Osteoblast (primary cell): ENCODE results near the gene FBXL17. TPM values are rescaled to one million over a fixed set of nuclear protein-coding genes. Genes with fewer than 3 reads are reported as not detected.

Source experiments
- DNase-seq: peaks from one replicate; pipeline ENCODE4 v3.0.0; 2011; ENCODE audit warnings: low spot score, mixed read lengths; ENCODE audit not compliant: insufficient read length; ENCODE audit errors: missing footprints
- H2AFZ ChIP-seq: 2 replicates; pipeline ENCODE4 v1.6.0; 2011; ENCODE audit warnings: mild to moderate bottlenecking, low read length
- H3K27ac ChIP-seq: 2 replicates; pipeline ENCODE4 v1.5.1; 2011; ENCODE audit warnings: mild to moderate bottlenecking, low read depth, low read length, moderate library complexity
- H3K27me3 ChIP-seq: 2 replicates; pipeline ENCODE4 v1.6.0; 2012; ENCODE audit warnings: mild to moderate bottlenecking, control low read depth, inconsistent platforms, low read length, moderate library complexity; ENCODE audit not compliant: insufficient read depth
- H3K36me3 ChIP-seq: 2 replicates; pipeline ENCODE4 v1.5.1; 2011; ENCODE audit warnings: mild to moderate bottlenecking, low read length, control low read depth, moderate library complexity; ENCODE audit not compliant: insufficient read depth
- H3K4me1 ChIP-seq: 2 replicates; pipeline ENCODE4 v1.5.1; 2011; ENCODE audit warnings: mild to moderate bottlenecking, low read length, control low read depth, moderate library complexity; ENCODE audit not compliant: insufficient read depth
- H3K4me2 ChIP-seq: 2 replicates; pipeline ENCODE4 v1.6.0; 2011; ENCODE audit warnings: mild to moderate bottlenecking, low read length; ENCODE audit not compliant: insufficient read depth
- H3K4me3 ChIP-seq: fragments of 200-600 bp; sonication (generic); 3 replicates; pipeline ENCODE4 v1.5.1; 2012; ENCODE audit warnings: mild to moderate bottlenecking, low read length, inconsistent platforms; ENCODE audit not compliant: insufficient read depth
- H3K79me2 ChIP-seq: 2 replicates; pipeline ENCODE4 v1.6.0; 2012; ENCODE audit warnings: mild to moderate bottlenecking, low read length, control low read depth, inconsistent platforms; ENCODE audit not compliant: insufficient read depth
- H3K9me3 ChIP-seq: 2 replicates; pipeline ENCODE4 v1.5.1; 2011; ENCODE audit warnings: low read depth, low read length, control low read depth
- H4K20me1 ChIP-seq: 2 replicates; pipeline ENCODE4 v1.6.0; 2012; ENCODE audit warnings: mild to moderate bottlenecking, low read length, control low read depth; ENCODE audit not compliant: insufficient read depth
- CTCF ChIP-seq: IDR thresholded peaks from 2 replicates; pipeline ENCODE4 v1.5.1; 2011; ENCODE audit warnings: mild to moderate bottlenecking, low read depth, low read length, moderate library complexity; ENCODE audit errors: extremely low read depth
- total RNA-seq: library from RNA; depleted of rRNA; stranded (reverse); fragments of >200 nt; gene quantifications from 2 replicates; pipeline ENCODE4 v1.2.3, GENCODE V29; 2012

FBXL17 gene
- total RNA-seq, 1 donor = 19.5 TPM

GRCh38 chr5:108003178-108003577 lies 378.7 kb downstream of the FBXL17 start:
- no peaks in the 10 kb centered on the region for H3K79me2 ChIP-seq
- H2AFZ ChIP-seq = peak overlapping the region; percentile 64
- H3K27me3 ChIP-seq = no peaks in the 10 kb centered on the region
- no peaks in the 10 kb centered on the region for H3K36me3 ChIP-seq
- DNase-seq = no peak
- peaks cover 5% of the 10 kb centered on the region for H3K4me1 ChIP-seq
- peak overlapping the region; percentile 57 for H3K4me3 ChIP-seq
- no peak for TF ChIP-seq CTCF
- peak overlapping the region; percentile 82 for H3K4me2 ChIP-seq
- H3K27ac ChIP-seq = peak overlapping the region; percentile 27
- H3K9me3 ChIP-seq = no peaks in the 10 kb centered on the region
- H4K20me1 ChIP-seq = no peaks in the 10 kb centered on the region

- TF ChIP-seq CTCF = no peak
- H3K36me3 ChIP-seq = no peaks in the 10 kb centered on the region
- H2AFZ ChIP-seq = no peak overlapping the region
- DNase-seq = no peak
- no peak overlapping the region for H3K4me3 ChIP-seq
- no peak overlapping the region for H3K4me2 ChIP-seq
- H4K20me1 ChIP-seq = no peaks in the 10 kb centered on the region
- no peaks in the 10 kb centered on the region for H3K79me2 ChIP-seq
- H3K27me3 ChIP-seq = no peaks in the 10 kb centered on the region
- no peak overlapping the region for H3K27ac ChIP-seq
- no peaks in the 10 kb centered on the region for H3K9me3 ChIP-seq
- H3K4me1 ChIP-seq = peaks cover 8% of the 10 kb centered on the region
Measured at GRCh38 chr5:108001222-108001621, 380.7 kb downstream of the FBXL17 start.

- peak; percentile 80 for DNase-seq
- H3K4me3 ChIP-seq = no peak overlapping the region
- peaks cover 3% of the 10 kb centered on the region for H3K4me1 ChIP-seq
- no peaks in the 10 kb centered on the region for H4K20me1 ChIP-seq
- H3K4me2 ChIP-seq = no peak overlapping the region
- no peaks in the 10 kb centered on the region for H3K79me2 ChIP-seq
- TF ChIP-seq CTCF = no peak
- H3K27me3 ChIP-seq = no peaks in the 10 kb centered on the region
- H2AFZ ChIP-seq = no peak overlapping the region
- H3K27ac ChIP-seq = no peak overlapping the region
- H3K9me3 ChIP-seq = no peaks in the 10 kb centered on the region
- H3K36me3 ChIP-seq = no peaks in the 10 kb centered on the region
Measured at GRCh38 chr5:107997338-107997980, 384.4 kb downstream of the FBXL17 start.

- H2AFZ ChIP-seq = no peak overlapping the region
- no peaks in the 10 kb centered on the region for H3K27me3 ChIP-seq
- no peaks in the 10 kb centered on the region for H3K9me3 ChIP-seq
- no peak overlapping the region for H3K27ac ChIP-seq
- H3K4me2 ChIP-seq = no peak overlapping the region
- no peak overlapping the region for H3K4me3 ChIP-seq
- H3K36me3 ChIP-seq = no peaks in the 10 kb centered on the region
- TF ChIP-seq CTCF = no peak
- no peaks in the 10 kb centered on the region for H3K79me2 ChIP-seq
- H3K4me1 ChIP-seq = peaks cover 3% of the 10 kb centered on the region
- no peaks in the 10 kb centered on the region for H4K20me1 ChIP-seq
- DNase-seq = no peak
Measured at GRCh38 chr5:107993341-107993740, 388.6 kb downstream of the FBXL17 start.
